ENCODE data around the gene CYP19A1.

Gene CYP19A1

DNA sequence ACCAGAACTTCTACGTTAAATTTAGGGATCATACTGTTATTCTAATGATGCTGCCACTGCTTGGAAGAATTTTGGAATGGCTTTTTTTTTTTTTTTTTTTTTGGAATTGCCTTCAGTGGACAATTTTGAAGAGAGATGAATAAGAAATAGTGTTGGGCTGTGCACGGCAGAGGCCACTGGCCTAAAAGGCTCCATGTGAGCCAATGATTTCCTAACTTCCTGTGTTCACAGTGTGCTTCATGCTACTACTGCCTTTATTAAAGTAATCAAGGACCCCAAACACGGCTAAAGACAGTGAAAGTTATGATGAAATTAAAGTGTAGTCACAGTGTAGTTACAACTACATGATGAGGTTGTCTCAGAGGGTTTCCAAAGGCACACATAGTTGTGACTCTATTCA, 142.9 kb downstream of the CYP19A1 start:
- Histone ChIP-seq H3K27ac (replicated peaks) (no peak overlapping the region), H3K4me3 (replicated peaks; ENCODE audit: insufficient read depth, low read length) (no peak overlapping the region), H3K27me3 (ENCODE audit: insufficient read depth, poor library complexity, severe bottlenecking) (no peaks in the 10 kb centered on the region)
- TF ChIP-seq, protein P1, sequence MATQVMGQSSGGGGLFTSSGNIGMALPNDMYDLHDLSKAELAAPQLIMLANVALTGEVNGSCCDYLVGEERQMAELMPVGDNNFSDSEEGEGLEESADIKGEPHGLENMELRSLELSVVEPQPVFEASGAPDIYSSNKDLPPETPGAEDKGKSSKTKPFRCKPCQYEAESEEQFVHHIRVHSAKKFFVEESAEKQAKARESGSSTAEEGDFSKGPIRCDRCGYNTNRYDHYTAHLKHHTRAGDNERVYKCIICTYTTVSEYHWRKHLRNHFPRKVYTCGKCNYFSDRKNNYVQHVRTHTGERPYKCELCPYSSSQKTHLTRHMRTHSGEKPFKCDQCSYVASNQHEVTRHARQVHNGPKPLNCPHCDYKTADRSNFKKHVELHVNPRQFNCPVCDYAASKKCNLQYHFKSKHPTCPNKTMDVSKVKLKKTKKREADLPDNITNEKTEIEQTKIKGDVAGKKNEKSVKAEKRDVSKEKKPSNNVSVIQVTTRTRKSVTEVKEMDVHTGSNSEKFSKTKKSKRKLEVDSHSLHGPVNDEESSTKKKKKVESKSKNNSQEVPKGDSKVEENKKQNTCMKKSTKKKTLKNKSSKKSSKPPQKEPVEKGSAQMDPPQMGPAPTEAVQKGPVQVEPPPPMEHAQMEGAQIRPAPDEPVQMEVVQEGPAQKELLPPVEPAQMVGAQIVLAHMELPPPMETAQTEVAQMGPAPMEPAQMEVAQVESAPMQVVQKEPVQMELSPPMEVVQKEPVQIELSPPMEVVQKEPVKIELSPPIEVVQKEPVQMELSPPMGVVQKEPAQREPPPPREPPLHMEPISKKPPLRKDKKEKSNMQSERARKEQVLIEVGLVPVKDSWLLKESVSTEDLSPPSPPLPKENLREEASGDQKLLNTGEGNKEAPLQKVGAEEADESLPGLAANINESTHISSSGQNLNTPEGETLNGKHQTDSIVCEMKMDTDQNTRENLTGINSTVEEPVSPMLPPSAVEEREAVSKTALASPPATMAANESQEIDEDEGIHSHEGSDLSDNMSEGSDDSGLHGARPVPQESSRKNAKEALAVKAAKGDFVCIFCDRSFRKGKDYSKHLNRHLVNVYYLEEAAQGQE (IDR thresholded peaks at IDR 0.05; ENCODE audit: insufficient replicate concordance, low read depth): no peak
- TF ChIP-seq POLR2AphosphoS5 (IDR thresholded peaks at IDR 0.05; ENCODE audit: low read depth) (no peak), SPI1 (IDR thresholded peaks at IDR 0.05; ENCODE audit: borderline replicate concordance, low read depth) (no peak), GABPA (IDR thresholded peaks at IDR 0.05; ENCODE audit: low read depth) (no peak)
- TF ChIP-seq, protein P2, sequence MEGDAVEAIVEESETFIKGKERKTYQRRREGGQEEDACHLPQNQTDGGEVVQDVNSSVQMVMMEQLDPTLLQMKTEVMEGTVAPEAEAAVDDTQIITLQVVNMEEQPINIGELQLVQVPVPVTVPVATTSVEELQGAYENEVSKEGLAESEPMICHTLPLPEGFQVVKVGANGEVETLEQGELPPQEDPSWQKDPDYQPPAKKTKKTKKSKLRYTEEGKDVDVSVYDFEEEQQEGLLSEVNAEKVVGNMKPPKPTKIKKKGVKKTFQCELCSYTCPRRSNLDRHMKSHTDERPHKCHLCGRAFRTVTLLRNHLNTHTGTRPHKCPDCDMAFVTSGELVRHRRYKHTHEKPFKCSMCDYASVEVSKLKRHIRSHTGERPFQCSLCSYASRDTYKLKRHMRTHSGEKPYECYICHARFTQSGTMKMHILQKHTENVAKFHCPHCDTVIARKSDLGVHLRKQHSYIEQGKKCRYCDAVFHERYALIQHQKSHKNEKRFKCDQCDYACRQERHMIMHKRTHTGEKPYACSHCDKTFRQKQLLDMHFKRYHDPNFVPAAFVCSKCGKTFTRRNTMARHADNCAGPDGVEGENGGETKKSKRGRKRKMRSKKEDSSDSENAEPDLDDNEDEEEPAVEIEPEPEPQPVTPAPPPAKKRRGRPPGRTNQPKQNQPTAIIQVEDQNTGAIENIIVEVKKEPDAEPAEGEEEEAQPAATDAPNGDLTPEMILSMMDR (IDR thresholded peaks at IDR 0.05; ENCODE audit: insufficient read depth, low read length): no peak
- DNase-seq (ENCODE audit: low read depth in 1 of 2, low spot score in 1 of 2): no peak

DNA sequence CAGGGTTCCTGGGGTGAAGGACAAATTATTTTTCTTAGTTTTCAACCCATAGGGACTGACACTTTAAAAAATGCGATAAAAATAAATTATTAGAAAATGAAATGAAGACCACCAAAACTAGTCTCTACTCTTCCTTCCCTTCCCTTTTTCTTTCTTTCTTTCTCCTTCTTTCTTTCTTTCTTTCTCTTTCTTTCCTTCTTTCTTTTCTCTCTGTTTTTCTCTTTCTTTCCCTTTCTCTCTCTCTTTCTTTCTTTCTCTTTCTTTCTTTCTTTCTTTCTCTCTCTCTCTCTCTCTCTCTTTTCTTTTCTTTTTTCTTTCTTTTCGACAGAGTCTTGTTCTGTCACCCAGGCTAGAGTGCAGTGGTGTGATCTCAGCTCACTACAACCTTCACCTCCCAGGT, 144.4 kb downstream of the CYP19A1 start:
- DNase-seq (ENCODE audit: low read depth in 1 of 2, low spot score in 1 of 2): no peak
- Histone ChIP-seq H3K27me3 (ENCODE audit: insufficient read depth, poor library complexity, severe bottlenecking) (no peaks in the 10 kb centered on the region), H3K27ac (replicated peaks) (no peak overlapping the region), H3K4me3 (replicated peaks; ENCODE audit: insufficient read depth, low read length) (no peak overlapping the region)
- TF ChIP-seq GABPA (IDR thresholded peaks at IDR 0.05; ENCODE audit: low read depth) (no peak), SPI1 (IDR thresholded peaks at IDR 0.05; ENCODE audit: borderline replicate concordance, low read depth) (no peak), POLR2AphosphoS5 (IDR thresholded peaks at IDR 0.05; ENCODE audit: low read depth) (no peak)
- TF ChIP-seq, protein P2 (IDR thresholded peaks at IDR 0.05; ENCODE audit: insufficient read depth, low read length): no peak
- TF ChIP-seq, protein P1 (IDR thresholded peaks at IDR 0.05; ENCODE audit: insufficient replicate concordance, low read depth): no peak

DNA sequence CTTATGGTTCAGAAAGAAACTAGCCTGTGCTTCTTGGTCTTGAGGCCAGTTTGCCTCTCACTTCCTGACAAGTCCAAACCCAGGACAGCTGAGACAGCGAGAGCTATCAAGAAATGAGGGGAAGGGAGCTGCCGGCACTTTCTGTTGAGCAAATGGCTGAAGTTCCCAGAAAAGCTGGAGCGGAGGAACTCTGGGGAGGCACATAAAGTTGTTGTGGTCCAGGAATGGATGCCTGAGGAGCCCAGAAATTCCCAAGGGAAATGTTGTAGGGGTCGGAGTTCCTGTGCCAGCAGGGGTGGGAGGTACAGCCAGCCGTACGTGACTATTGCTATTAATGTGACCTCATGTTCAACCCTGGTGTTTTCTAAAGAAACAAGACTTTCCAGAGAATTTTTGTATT, 144.9 kb downstream of the CYP19A1 start:
- no peak for DNase-seq (ENCODE audit: low read depth in 1 of 2, low spot score in 1 of 2)
- no peaks in the 10 kb centered on the region for H3K27me3 ChIP-seq (ENCODE audit: insufficient read depth, poor library complexity, severe bottlenecking)
- TF ChIP-seq, protein P1 (IDR thresholded peaks at IDR 0.05; ENCODE audit: insufficient replicate concordance, low read depth): no peak
- no peak for TF ChIP-seq SPI1 (IDR thresholded peaks at IDR 0.05; ENCODE audit: borderline replicate concordance, low read depth)
- TF ChIP-seq, protein P2 (IDR thresholded peaks at IDR 0.05; ENCODE audit: insufficient read depth, low read length): no peak
- TF ChIP-seq POLR2AphosphoS5 (IDR thresholded peaks at IDR 0.05; ENCODE audit: low read depth): no peak
- no peak for TF ChIP-seq GABPA (IDR thresholded peaks at IDR 0.05; ENCODE audit: low read depth)
- no peak overlapping the region for H3K4me3 ChIP-seq (replicated peaks; ENCODE audit: insufficient read depth, low read length)
- no peak overlapping the region for H3K27ac ChIP-seq (replicated peaks)

Measured in HL-60 (cell line).